Brain microvascular endothelial cell (primary cell): ENCODE results near the gene BUB3.

Experiments
- DNase-seq: peaks from one replicate; pipeline ENCODE4 v3.0.0-alpha.2; 2020
- H3K27ac ChIP-seq: fragments of 250-450 bp; sonication (Bioruptor Pico); 2 replicates; pipeline ENCODE4 v1.5.1; 2020; ENCODE audit warnings: mild to moderate bottlenecking, moderate library complexity
- H3K27me3 ChIP-seq: fragments of 250-450 bp; sonication (Bioruptor Pico); replicated peaks from 2 replicates; pipeline ENCODE4 v1.5.1; 2020; ENCODE audit warnings: mild to moderate bottlenecking
- H3K36me3 ChIP-seq: fragments of 250-450 bp; sonication (Bioruptor Pico); replicated peaks from 2 replicates; pipeline ENCODE4 v1.5.1; 2020; ENCODE audit warnings: mild to moderate bottlenecking
- H3K4me3 ChIP-seq: 2 replicates; pipeline ENCODE4 v1.5.1; 2011; ENCODE audit warnings: low read depth, mild to moderate bottlenecking, control low read depth, low read length, moderate library complexity
- in situ Hi-C: cut with HindIII; loops from 2 replicates; pipeline ENCODE4 v1.10.0; 2017; ENCODE audit warnings: low sequenced_read_pairs, low pct_ligation_motif_present
- TF ChIP-seq, protein P1 (sequence below): IDR thresholded peaks from 2 replicates; pipeline ENCODE4 v1.5.1; 2011; ENCODE audit warnings: low read depth, mild to moderate bottlenecking, moderate library complexity, low read length, control low read depth, inconsistent platforms; ENCODE audit errors: missing control alignments

BUB3 gene

DNA sequence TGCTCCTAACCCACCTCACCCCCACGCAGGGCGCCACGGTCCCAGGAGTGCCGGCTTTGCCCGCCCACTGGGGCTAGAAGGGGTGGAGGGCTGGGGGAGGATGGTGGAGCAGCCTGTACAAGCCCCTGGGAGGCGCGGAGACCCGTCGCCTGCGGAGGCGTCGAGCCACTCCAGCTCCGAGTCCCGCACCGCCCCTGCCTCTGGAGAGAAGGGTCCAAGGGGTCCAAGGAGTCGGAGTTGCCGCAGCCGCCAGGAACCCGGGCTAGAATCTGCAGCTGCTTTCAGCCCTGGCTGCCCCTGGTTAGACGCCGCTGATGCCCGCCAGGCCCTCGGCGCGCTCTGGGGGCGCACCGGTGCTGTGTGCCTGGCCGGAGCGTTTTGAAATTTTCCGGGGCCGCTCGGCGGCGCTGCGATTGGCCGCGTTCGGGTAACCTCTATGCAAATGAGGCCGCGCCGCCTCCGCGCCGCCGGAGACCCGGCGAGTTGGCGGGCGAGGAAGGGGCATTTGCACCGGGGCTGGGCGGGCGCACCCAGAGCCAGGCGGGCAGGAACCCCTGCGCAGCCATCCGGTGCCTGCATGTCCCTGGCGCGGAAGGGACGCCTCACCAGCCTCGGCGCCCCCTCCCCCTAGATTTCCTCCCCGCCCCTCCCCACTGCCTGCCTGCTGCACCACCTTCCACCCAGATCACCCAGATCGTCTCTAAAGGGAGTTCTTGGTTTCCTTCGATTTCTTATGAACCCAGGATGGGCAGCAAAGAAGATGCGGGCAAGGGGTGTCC, 6.4 kb upstream of the BUB3 start, which contains the start of gene HMX2:
TSS of gene HMX2 (plus strand) at position 502 of the 779 bp plus-strand sequence. CDS start at position 745, 243 bp downstream.
- peaks cover 90% of the 10 kb centered on the region for H3K27me3 ChIP-seq
- no peak within 1 kb of the TSS for H3K27ac ChIP-seq
- in situ Hi-C loops: no loop called here
- H3K4me3 ChIP-seq: no peak within 1 kb of the TSS
- no peaks in the 10 kb centered on the region for H3K36me3 ChIP-seq
- TF ChIP-seq, protein P1, sequence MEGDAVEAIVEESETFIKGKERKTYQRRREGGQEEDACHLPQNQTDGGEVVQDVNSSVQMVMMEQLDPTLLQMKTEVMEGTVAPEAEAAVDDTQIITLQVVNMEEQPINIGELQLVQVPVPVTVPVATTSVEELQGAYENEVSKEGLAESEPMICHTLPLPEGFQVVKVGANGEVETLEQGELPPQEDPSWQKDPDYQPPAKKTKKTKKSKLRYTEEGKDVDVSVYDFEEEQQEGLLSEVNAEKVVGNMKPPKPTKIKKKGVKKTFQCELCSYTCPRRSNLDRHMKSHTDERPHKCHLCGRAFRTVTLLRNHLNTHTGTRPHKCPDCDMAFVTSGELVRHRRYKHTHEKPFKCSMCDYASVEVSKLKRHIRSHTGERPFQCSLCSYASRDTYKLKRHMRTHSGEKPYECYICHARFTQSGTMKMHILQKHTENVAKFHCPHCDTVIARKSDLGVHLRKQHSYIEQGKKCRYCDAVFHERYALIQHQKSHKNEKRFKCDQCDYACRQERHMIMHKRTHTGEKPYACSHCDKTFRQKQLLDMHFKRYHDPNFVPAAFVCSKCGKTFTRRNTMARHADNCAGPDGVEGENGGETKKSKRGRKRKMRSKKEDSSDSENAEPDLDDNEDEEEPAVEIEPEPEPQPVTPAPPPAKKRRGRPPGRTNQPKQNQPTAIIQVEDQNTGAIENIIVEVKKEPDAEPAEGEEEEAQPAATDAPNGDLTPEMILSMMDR: no peak
- no peak for DNase-seq

- DNase-seq: no peak
- TF ChIP-seq, protein P1: no peak
- in situ Hi-C loops: no loop called here
- Histone ChIP-seq H3K36me3 (no peaks in the 10 kb centered on the region), H3K27ac (no peak overlapping the region), H3K27me3 (peaks cover 82% of the 10 kb centered on the region), H3K4me3 (no peak overlapping the region)
These were observed 5.6 kb upstream of the BUB3 start for GRCh38 chr10:123148414-123149161.

- H3K4me3 ChIP-seq: no peak overlapping the region
These were observed 5.0 kb upstream of the BUB3 start for GRCh38 chr10:123149162-123149567.

DNA sequence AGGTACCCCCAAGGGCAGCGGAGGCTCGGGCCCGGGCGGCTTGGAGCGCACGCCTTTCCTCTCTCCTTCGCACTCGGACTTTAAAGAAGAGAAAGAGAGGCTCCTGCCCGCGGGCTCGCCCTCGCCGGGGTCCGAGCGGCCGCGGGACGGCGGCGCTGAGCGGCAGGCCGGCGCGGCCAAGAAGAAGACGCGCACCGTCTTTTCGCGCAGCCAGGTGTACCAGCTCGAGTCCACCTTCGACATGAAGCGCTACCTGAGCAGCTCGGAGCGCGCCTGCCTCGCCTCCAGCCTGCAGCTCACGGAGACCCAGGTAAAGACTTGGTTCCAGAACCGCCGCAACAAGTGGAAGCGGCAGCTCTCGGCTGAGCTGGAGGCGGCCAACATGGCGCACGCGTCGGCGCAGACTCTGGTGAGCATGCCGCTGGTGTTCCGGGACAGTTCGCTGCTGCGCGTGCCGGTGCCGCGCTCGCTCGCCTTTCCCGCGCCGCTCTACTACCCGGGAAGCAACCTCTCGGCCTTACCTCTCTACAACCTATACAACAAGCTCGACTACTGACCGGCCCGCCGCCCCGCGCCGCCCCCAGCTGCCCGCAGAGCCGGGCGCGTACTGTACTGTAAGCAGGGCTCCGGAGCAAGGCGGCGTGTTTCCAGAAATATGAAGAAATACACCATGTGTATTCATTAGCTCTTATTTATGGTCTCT, 4.5 kb upstream of the BUB3 start:
- H3K36me3 ChIP-seq: no peaks in the 10 kb centered on the region
- TF ChIP-seq, protein P1: no peak
- H3K27me3 ChIP-seq: peaks cover 75% of the 10 kb centered on the region
- in situ Hi-C loops: no loop called here
- DNase-seq: no peak
- H3K4me3 ChIP-seq: peak overlapping the region; percentile 35
- no peak overlapping the region for H3K27ac ChIP-seq

More at GRCh38 chr10:123149162-123149567, 5.0 kb upstream of the BUB3 start:
- no peak for DNase-seq
- no peak overlapping the region for H3K27ac ChIP-seq
- TF ChIP-seq, protein P1: no peak
- peaks cover 80% of the 10 kb centered on the region for H3K27me3 ChIP-seq
- H3K36me3 ChIP-seq: no peaks in the 10 kb centered on the region
- in situ Hi-C loops: no loop called here

- DNase-seq: no peak
- in situ Hi-C loops: no loop called here
- H3K36me3 ChIP-seq: no peaks in the 10 kb centered on the region
- H3K4me3 ChIP-seq: no peak overlapping the region
- H3K27me3 ChIP-seq: peaks cover 68% of the 10 kb centered on the region
- H3K27ac ChIP-seq: no peak overlapping the region
- TF ChIP-seq, protein P1: no peak
These were observed 3.8 kb upstream of the BUB3 start for GRCh38 chr10:123150271-123150985.
